ENCODE data around the gene LRMDA. TPM values are rescaled to one million over a fixed set of nuclear protein-coding genes. Genes with fewer than 3 reads are reported as not detected.

LRMDA gene
- total and polyA plus RNA-seq, 2 of the 8 experiments (the other 6 are each of a cell fraction or from before 2014, with no cell fraction given), result 0.86 to 2.8 TPM

- TF ChIP-seq KDM4A (IDR thresholded peaks at IDR 0.05; ENCODE audit: low read depth, low read length, severe bottlenecking) (no peak), HDAC2 (IDR thresholded peaks at IDR 0.05; ENCODE audit: borderline replicate concordance in 1 of 2, low read depth in 2 of 2, low read length in 2 of 2) (no peak), SIN3A (conservative IDR thresholded peaks at IDR 0.05 in 1 of 2, IDR thresholded peaks at IDR 0.05 in 1 of 2; ENCODE audit: low read depth in 1 of 2, low read length in 2 of 2) (no peak)
These were observed 304.8 kb downstream of the LRMDA start (continued) for GRCh38 chr10:75736151-75736640.
